Activated naive CD4-positive, alpha-beta T cell treated with anti-CD3 and anti-CD28 coated beads, Interleukin-2, amount 50 U/mL, for 72 hours (primary cell): ENCODE results near the gene PDS5A. TPM values are rescaled to one million over a fixed set of nuclear protein-coding genes. Genes with fewer than 3 reads are reported as not detected.
"Not testable (repeated sequence)": the region's sequence is repeated elsewhere in the genome, so short reads cannot be mapped to it uniquely, and the experiment has no call there.

ENCODE experiments used
- ATAC-seq, 2 donors: fragments of 150-1000 bp; cut with Tn5 transposase; 2 replicates each; pipeline ENCODE4 v1.10.0; 2021; ENCODE audit warnings: mild to moderate bottlenecking in 2 of 2, moderate library complexity in 2 of 2
- DNase-seq, 2 donors: peaks; one replicate each; pipeline ENCODE4 v3.0.0; 2021 to 2022; ENCODE audit warnings: low spot score in 2 of 2
- H3K27ac Mint-ChIP-seq, 2 donors: one replicate each; pipeline ENCODE4 v1.8.0; 2022; ENCODE audit warnings: mild to moderate bottlenecking in 2 of 2, mixed read lengths in 2 of 2
- H3K36me3 Mint-ChIP-seq, 2 donors: one replicate each; pipeline ENCODE4 v1.8.0; 2022; ENCODE audit warnings: mixed read lengths in 2 of 2
- H3K9me3 Mint-ChIP-seq, 2 donors: one replicate each; pipeline ENCODE4 v1.8.0; 2022; ENCODE audit warnings: mixed read lengths in 2 of 2
- total RNA-seq, 2 donors: library from RNA; stranded (reverse); gene quantifications; one replicate each; pipeline ENCODE4 v1.2.3, GENCODE V29; 2022

The PDS5A gene
- total RNA-seq, 2 donors from 2014 or later: 95.7 to 105 TPM

GRCh38 chr4:39933671-39934590 lies 43.8 kb downstream of the PDS5A start:
- DNase-seq (no peak), ATAC-seq (no peak)
- Mint-ChIP-seq H3K36me3 (peaks cover 0 to 23% of the 10 kb centered on the region in 2 donors), H3K27ac (peak overlapping the region in 1 of 2 donors; percentile 66), H3K9me3 (no peaks in the 10 kb centered on the region)

GRCh38 chr4:39932776-39933402 lies 44.8 kb downstream of the PDS5A start:
- Mint-ChIP-seq H3K27ac (peak overlapping the region; percentile 68 to 76), H3K9me3 (no peaks in the 10 kb centered on the region), H3K36me3 (peaks cover 0 to 23% of the 10 kb centered on the region in 2 donors)
- ATAC-seq (peak; percentile 36 to 60), DNase-seq (no peak)

- Mint-ChIP-seq H3K36me3 (peaks cover 0 to 21% of the 10 kb centered on the region in 2 donors), H3K9me3 (no peaks in the 10 kb centered on the region), H3K27ac (peak overlapping the region; percentile 74 to 76)
- ATAC-seq: peak; percentile 76 to 79
- DNase-seq: no peak
Observed at GRCh38 chr4:39931441-39931901, 46.2 kb downstream of the PDS5A start.

- ATAC-seq: no peak
Observed at GRCh38 chr4:39928538-39928937, 49.2 kb downstream of the PDS5A start.

GRCh38 chr4:39924014-39924413 lies 53.7 kb downstream of the PDS5A start:
- Mint-ChIP-seq H3K27ac (peak overlapping the region; percentile 26 to 32), H3K36me3 (peaks cover 7 to 16% of the 10 kb centered on the region in 2 donors), H3K9me3 (no peaks in the 10 kb centered on the region)
- ATAC-seq (no peak), DNase-seq (no peak)

More at GRCh38 chr4:39928538-39928937, 49.2 kb downstream of the PDS5A start:
- peak overlapping the region in 1 of 2 donors; percentile 81 for H3K27ac Mint-ChIP-seq
- H3K36me3 Mint-ChIP-seq: peaks cover 7 to 16% of the 10 kb centered on the region in 2 donors
- H3K9me3 Mint-ChIP-seq: no peaks in the 10 kb centered on the region
- no peak for DNase-seq

- peaks cover 7 to 16% of the 10 kb centered on the region in 2 donors for H3K36me3 Mint-ChIP-seq
- H3K9me3 Mint-ChIP-seq: no peaks in the 10 kb centered on the region
- ATAC-seq: no peak
Observed at GRCh38 chr4:39922399-39922798, 55.3 kb downstream of the PDS5A start.

GRCh38 chr4:39913471-39913870 lies 64.2 kb downstream of the PDS5A start:
- Mint-ChIP-seq H3K36me3 (no peaks in the 10 kb centered on the region), H3K9me3 (no peaks in the 10 kb centered on the region), H3K27ac (no peak overlapping the region)
- DNase-seq (no peak), ATAC-seq (no peak)

More at GRCh38 chr4:39922399-39922798, 55.3 kb downstream of the PDS5A start:
- peak overlapping the region in 1 of 2 donors; percentile 79 for H3K27ac Mint-ChIP-seq
- no peak for DNase-seq

- ATAC-seq (no peak), DNase-seq (no peak)
- H3K36me3 Mint-ChIP-seq: no peaks in the 10 kb centered on the region
- no peaks in the 10 kb centered on the region for H3K9me3 Mint-ChIP-seq
- no peak overlapping the region for H3K27ac Mint-ChIP-seq
Observed at GRCh38 chr4:39910064-39910463, 67.6 kb downstream of the PDS5A start.

- no peaks in the 10 kb centered on the region for H3K36me3 Mint-ChIP-seq
Observed at GRCh38 chr4:39908284-39908683, 69.4 kb downstream of the PDS5A start.

GRCh38 chr4:39905656-39906055 lies 72.1 kb downstream of the PDS5A start:
- Mint-ChIP-seq H3K27ac (peak overlapping the region; percentile 31 to 47), H3K9me3 (no peaks in the 10 kb centered on the region), H3K36me3 (no peaks in the 10 kb centered on the region)
- ATAC-seq: no peak
- no peak for DNase-seq

More at GRCh38 chr4:39908284-39908683, 69.4 kb downstream of the PDS5A start:
- Mint-ChIP-seq H3K27ac (no peak overlapping the region), H3K9me3 (no peaks in the 10 kb centered on the region)
- DNase-seq (no peak), ATAC-seq (no peak)

- not testable (repeated sequence) for ATAC-seq, H3K36me3 Mint-ChIP-seq, DNase-seq, H3K9me3 Mint-ChIP-seq
- peak overlapping the region; percentile 15 to 31 for H3K27ac Mint-ChIP-seq
Observed at GRCh38 chr4:39905019-39905418, 72.7 kb downstream of the PDS5A start.

GRCh38 chr4:39900966-39901365 lies 76.7 kb downstream of the PDS5A start:
- no peaks in the 10 kb centered on the region for H3K9me3 Mint-ChIP-seq
- DNase-seq (no peak), ATAC-seq (no peak)
- H3K36me3 Mint-ChIP-seq: peaks cover 5 to 16% of the 10 kb centered on the region in 2 donors
- peak overlapping the region in 1 of 2 donors; percentile 1 for H3K27ac Mint-ChIP-seq

GRCh38 chr4:39899291-39899690 lies 78.4 kb downstream of the PDS5A start:
- DNase-seq: no peak
- ATAC-seq: no peak
- Mint-ChIP-seq H3K9me3 (no peaks in the 10 kb centered on the region), H3K36me3 (peaks cover 5 to 16% of the 10 kb centered on the region in 2 donors), H3K27ac (peak overlapping the region in 1 of 2 donors; percentile 22)

GRCh38 chr4:39898015-39898414 lies 79.7 kb downstream of the PDS5A start:
- no peak for ATAC-seq
- Mint-ChIP-seq H3K27ac (no peak overlapping the region), H3K36me3 (peaks cover 5 to 16% of the 10 kb centered on the region in 2 donors), H3K9me3 (no peaks in the 10 kb centered on the region)
- no peak for DNase-seq

- ATAC-seq (no peak), DNase-seq (no peak)
- H3K27ac Mint-ChIP-seq: no peak overlapping the region
- H3K36me3 Mint-ChIP-seq: peaks cover 5 to 28% of the 10 kb centered on the region in 2 donors
- no peaks in the 10 kb centered on the region for H3K9me3 Mint-ChIP-seq
Observed at GRCh38 chr4:39893693-39894072, 84.0 kb downstream of the PDS5A start.

GRCh38 chr4:39892988-39893692 lies 84.6 kb downstream of the PDS5A start:
- peaks cover 9 to 33% of the 10 kb centered on the region in 2 donors for H3K36me3 Mint-ChIP-seq
- ATAC-seq (no peak), DNase-seq (no peak)
- H3K9me3 Mint-ChIP-seq: no peaks in the 10 kb centered on the region
- H3K27ac Mint-ChIP-seq: no peak overlapping the region

GRCh38 chr4:39889226-39889625 lies 88.5 kb downstream of the PDS5A start:
- ATAC-seq: no peak
- no peak overlapping the region for H3K27ac Mint-ChIP-seq
- no peaks in the 10 kb centered on the region for H3K9me3 Mint-ChIP-seq
- DNase-seq: no peak
- peaks cover 19 to 50% of the 10 kb centered on the region in 2 donors for H3K36me3 Mint-ChIP-seq
